Fibroblast of the aortic adventitia (primary cell): ENCODE results near the gene XYLT1. TPM values are rescaled to one million over a fixed set of nuclear protein-coding genes. Genes with fewer than 3 reads are reported as not detected.

ENCODE experiments used
- DNase-seq: peaks from one replicate; pipeline ENCODE4 v3.0.0-alpha.2; 2010; ENCODE audit warnings: low read depth
- H3K4me3 ChIP-seq: 2 replicates; pipeline ENCODE4 v1.5.1; 2011; ENCODE audit warnings: low read depth, mild to moderate bottlenecking, control low read depth, low read length, moderate library complexity
- total RNA-seq: library from RNA; depleted of rRNA; stranded (reverse); fragments of >200 nt; gene quantifications from 2 replicates; pipeline ENCODE4 v1.2.3, GENCODE V29; 2012; ENCODE audit warnings: low replicate concordance
- TF ChIP-seq, protein P1 (sequence below): IDR thresholded peaks from 2 replicates; pipeline ENCODE4 v1.5.1; 2011; ENCODE audit warnings: mild to moderate bottlenecking, low read length, control low read depth, inconsistent platforms; ENCODE audit not compliant: insufficient read depth

XYLT1 gene
- total RNA-seq, 1 donor = 32.7 TPM

DNA sequence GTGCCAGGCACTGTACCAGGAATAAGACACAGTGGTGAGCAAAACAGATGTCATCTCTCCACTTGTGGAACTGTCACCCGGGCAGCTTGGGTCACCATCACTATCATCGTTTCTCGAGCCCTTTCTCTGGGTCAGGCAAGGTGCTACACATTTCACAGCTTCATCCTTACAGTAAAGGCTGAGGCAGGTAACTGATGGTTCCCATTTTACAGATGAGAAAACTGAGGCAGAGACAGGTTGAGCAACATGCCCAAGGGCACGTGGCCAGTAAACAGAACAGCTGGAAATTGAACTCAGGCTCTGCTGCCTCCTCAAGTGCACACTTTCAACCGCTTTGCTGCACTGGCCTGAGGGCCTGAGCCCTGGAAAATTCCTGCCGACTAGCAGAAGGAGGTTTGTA lies 294.6 kb downstream of the XYLT1 start:
- TF ChIP-seq, protein P1, sequence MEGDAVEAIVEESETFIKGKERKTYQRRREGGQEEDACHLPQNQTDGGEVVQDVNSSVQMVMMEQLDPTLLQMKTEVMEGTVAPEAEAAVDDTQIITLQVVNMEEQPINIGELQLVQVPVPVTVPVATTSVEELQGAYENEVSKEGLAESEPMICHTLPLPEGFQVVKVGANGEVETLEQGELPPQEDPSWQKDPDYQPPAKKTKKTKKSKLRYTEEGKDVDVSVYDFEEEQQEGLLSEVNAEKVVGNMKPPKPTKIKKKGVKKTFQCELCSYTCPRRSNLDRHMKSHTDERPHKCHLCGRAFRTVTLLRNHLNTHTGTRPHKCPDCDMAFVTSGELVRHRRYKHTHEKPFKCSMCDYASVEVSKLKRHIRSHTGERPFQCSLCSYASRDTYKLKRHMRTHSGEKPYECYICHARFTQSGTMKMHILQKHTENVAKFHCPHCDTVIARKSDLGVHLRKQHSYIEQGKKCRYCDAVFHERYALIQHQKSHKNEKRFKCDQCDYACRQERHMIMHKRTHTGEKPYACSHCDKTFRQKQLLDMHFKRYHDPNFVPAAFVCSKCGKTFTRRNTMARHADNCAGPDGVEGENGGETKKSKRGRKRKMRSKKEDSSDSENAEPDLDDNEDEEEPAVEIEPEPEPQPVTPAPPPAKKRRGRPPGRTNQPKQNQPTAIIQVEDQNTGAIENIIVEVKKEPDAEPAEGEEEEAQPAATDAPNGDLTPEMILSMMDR = no peak

DNA sequence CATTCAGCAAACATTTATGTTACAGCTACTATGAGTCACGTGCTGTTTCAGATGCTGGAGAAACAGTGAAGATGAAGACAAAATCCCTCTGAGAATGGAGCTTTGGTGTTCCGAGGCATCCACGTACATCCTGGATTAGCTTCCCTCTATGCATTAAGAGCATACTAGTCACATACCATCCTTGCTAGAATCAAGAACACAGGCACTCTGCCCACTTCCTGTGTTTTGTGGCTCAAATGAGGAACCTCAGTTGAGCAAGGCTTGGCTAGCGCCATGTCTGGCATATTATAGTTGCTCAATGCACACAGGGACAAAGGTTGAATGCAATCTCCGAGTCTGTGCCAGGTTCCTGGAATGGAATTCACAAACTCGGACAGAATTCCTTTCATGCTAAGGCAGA lies 297.5 kb downstream of the XYLT1 start:
- H3K4me3 ChIP-seq = no peak overlapping the region
- peak; percentile 38 for DNase-seq
- TF ChIP-seq, protein P1 = no peak

More for the DNA sequence above, 294.6 kb downstream of the XYLT1 start:
- DNase-seq = no peak
- H3K4me3 ChIP-seq = no peak overlapping the region

DNA sequence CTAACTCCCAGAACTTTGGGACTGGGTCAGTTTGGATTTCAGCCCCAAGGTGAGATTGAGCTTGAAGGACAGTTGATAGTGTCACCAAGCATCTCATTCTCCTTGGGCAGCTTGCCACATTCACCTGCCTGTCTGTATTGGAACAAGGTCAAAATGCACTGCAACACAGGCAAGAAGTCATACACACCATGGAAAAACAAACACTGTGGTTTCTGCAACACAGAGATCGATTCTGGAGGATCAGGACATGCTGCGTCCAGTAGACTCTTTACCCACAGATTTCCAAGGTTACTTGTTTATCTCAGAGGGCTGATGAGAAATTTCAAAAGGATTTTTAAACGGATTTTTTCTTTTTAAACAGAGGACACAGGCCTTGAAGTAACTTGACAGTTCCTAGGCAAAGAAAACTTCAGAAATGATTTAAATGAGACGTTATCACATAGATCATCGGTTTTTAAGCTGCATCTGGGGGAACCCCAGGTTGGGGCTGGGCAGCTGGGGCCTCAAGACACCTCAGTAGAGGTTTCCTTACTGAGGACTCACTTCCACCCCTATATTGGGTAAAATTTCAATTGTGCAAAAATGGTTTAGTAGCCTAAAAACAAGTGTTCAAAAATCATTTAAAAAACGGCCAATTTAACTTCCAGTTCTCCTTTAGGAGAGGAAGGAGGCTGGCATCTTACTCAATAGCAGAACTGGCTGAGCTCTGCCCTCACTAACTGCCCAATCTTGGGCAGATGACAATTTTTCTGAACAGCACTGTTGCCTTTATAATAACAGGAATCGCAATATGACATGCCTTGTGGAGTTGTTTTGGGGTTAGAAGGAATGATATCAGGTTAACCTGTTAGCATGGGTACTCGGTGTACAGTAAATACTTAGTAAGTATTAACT lies 299.3 kb downstream of the XYLT1 start:
- DNase-seq = no peak
- H3K4me3 ChIP-seq = no peak overlapping the region
- TF ChIP-seq, protein P1 = no peak

DNA sequence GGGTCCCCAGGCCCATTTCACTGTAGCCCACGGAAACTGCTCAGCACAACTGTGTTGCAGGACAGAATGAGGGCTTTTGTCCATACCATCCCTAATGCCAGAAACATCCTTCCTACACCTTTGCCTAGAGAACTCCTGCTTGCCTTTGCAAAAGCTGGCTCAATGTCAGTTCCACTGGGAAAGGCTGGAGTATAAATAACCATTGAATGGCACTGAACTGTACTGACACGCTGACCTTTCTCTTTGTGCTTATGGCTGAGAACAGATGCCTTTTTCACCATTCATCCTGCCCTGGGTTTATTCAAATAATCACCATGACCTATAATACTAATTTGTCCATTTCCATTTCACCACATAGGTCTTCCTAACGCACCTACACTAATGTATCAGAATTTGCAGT lies 300.3 kb downstream of the XYLT1 start:
- TF ChIP-seq, protein P1 = no peak
- H3K4me3 ChIP-seq = no peak overlapping the region
- DNase-seq = no peak

DNA sequence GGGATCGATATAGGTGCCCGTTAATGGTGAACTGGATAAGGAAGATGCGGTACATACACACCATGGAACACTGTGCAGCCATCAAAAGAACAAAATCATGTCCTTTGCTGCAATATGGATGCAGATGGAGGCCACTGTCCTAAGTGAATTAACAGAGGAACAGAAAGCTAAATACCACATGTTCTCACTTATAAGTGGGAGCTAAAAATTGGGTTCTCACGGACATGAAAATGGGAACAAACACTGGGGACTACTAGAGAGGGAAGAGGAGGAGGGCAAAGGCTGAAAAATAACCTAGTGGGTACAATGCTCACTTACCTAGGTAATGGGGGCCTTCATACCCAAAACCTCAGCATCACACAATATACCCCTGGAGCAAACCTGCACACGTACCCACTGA lies 302.6 kb downstream of the XYLT1 start:
- H3K4me3 ChIP-seq = no peak overlapping the region
- DNase-seq = no peak
- TF ChIP-seq, protein P1 = no peak

DNA sequence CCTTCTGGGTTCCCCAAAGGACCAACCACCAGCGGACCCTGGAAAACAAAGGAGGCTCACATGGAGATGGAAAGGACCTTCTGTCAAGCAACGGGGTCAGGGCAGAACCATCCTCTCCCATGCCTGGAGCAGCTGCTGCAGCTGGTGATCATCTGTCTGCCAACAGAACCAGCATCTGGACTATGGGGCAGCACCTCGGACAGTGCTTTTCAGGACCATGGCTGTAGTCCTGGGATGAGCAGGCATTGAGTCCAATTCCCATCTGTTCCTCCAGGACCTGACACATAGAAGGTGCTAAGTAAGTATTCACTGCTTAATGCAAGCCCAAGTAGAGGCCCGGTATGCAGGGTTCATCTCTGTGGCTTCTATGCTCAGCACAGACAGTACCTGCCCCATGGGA lies 304.7 kb downstream of the XYLT1 start:
- H3K4me3 ChIP-seq = no peak overlapping the region
- DNase-seq = peak; percentile 23
- TF ChIP-seq, protein P1 = no peak

DNA sequence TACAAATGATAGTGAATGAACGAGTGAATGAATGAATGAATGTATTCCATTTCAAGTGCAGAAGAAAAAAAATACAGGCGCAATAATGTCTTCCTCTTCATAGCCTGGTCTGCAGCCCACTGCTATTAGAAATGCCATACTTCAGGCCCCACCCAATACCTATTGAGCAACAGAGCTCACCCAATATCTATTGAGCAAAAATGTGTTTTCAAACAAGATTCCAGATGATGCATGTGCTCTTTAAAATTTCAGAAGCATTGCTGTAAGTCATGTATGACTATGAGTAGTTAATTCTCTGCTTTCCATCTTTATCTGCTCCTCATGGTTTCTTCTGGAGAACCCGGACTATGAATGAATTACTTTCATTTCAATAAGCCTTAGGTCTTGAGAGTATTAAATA lies 308.2 kb downstream of the XYLT1 start:
- peak; percentile 13 for DNase-seq
- no peak overlapping the region for H3K4me3 ChIP-seq
- TF ChIP-seq, protein P1 = no peak
